DMS153 treated with DMSO at 0.1 percent for 48 hours (cell line): ENCODE data around the gene CELSR3.
A peak's percentile ranks its signal among the peaks of the same experiment; 100 is the strongest.

Experiments used
- DNase-seq: peaks from one replicate; lab custom pipeline; 2025; ENCODE audit not compliant: unreplicated experiment; lab: John Stamatoyannopoulos, UW

CELSR3 gene

DNA sequence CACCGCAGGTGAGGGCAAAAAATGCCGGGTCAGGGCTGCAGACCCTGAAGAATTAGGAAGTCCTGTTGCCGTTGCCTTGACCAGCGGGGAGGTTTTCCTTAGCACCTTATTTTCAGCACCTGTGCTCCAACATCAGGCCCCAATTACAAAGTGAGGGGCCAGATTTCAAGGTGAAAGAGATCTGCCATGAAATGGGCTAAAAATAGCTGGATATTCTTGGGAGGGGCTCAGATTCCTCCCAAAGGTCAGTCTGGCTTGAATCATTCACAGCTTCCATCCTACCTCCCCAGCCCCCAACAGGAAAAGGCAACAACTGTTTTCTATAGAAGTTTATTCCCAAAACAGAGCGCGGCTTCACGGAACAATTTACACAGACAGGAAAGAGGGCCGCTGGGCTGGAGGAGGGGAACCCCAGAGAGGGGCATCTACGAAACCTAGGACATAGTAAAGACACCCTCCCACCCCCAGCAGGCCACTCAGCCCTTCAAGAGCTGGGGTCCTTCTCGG, 26.5 kb downstream of the CELSR3 start:
- DNase-seq: no peak

DNA sequence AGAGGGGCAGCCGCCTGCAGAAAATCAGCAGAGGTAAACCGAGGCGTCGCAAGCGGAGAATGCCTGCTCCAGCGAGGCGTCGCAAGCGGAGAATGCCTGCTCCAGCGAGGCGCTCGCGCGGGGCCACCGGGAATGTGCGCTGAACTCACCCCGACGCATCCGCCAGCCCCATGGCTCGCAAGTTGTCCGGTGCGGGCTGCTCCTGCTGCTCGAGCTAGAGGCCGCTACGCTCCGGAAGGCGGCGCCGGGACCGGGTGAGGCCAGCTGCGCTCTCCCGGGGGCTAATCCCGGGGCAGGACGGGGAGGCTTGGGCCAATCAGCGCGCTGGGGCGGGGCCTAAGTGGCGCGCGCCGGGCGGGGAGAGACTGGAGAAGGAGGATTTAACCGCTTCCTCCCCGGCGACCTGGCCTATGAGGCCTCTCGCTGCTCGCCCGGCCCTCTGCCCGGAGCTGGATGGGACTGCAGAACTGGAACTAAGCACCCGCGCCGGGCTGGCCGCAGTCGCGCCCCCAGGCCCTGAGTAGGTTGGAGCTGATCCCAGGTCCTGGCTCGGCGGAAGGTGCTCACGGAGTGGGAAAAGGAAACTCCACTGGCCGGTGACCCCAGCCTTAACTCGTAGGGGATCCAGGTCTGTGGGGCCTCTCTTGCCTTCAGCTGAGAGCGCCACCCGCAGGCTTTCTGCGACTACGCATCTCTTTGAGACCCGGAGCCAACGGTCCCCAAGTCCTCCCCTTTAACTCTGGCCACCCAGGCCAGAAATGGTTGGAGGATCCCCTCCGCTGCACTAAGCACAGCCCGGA, 27.3 kb downstream of the CELSR3 start, which contains the start of gene SLC26A6:
SLC26A6 (minus strand) TSS at position 240 of the 800 bp plus-strand sequence; CDS start at position 172, 68 bp downstream.
- DNase-seq: peak; percentile 48

DNA sequence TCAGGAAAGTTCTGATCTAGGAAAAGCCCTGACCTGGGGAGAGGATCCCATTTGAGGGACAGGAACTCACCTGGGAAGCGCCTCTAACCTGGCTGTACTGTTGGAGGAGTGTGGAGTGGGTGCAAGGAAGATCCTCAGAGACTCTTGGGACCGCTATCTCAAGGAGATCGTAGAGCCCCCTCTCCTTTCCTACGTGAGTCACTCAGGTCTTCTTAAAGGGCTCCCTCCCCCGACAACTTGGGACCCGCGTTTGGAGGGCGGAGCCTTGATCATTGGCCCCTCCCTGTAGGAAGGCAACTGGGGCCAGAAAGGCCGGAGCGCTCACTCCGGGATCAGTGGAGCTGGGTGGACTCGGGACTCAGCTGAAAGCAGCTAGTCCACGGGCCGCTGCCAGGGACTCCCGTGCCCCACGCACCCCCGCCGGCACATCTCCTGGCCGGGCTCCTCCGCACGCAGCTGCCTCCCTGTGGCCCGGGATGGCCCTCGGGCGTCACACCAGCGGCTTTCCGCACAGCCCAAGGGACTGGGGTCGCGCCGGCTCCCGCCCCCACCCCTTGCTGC, 27.9 kb downstream of the CELSR3 start:
- no peak for DNase-seq

DNA sequence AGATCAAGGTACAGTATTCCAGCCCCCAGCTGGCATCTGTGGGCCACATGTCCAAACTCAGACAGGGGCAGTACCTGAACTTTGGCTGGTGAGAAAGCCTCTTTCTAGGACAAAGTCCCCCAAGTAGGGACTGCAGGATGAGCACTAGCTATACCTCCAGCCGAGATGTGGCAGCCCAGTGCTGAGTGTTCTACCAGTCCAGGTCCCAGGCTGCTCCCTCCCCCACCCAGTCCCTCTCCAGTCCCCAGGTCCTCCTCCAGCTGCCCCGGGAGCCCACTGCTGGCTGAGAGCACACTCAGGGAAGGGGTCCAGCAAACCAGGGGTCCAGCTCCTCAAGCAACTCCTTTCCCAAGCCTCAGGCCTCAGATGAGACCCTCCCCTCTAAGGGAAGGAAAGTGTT, 28.9 kb downstream of the CELSR3 start:
- no peak for DNase-seq

DNA sequence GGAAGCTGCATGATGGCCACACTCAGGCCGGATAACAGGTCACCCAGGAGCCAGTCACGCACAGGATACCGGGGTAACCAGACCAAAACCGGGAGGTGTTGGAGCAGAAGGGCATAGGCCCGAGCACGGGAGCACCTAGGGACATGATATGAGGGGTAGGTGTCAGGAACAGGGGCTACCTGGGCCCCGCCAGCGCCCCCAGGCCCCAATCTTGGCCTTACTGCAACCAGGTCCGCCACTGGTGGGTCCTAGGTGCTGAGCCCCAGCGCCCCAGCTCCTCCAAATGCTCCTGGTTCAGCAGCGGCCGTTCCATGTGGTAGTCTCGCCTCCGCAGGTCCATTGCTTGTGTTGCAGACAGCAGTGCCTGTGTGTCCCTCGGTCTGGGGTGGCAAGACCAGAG, 29.4 kb downstream of the CELSR3 start:
- DNase-seq: no peak

DNA sequence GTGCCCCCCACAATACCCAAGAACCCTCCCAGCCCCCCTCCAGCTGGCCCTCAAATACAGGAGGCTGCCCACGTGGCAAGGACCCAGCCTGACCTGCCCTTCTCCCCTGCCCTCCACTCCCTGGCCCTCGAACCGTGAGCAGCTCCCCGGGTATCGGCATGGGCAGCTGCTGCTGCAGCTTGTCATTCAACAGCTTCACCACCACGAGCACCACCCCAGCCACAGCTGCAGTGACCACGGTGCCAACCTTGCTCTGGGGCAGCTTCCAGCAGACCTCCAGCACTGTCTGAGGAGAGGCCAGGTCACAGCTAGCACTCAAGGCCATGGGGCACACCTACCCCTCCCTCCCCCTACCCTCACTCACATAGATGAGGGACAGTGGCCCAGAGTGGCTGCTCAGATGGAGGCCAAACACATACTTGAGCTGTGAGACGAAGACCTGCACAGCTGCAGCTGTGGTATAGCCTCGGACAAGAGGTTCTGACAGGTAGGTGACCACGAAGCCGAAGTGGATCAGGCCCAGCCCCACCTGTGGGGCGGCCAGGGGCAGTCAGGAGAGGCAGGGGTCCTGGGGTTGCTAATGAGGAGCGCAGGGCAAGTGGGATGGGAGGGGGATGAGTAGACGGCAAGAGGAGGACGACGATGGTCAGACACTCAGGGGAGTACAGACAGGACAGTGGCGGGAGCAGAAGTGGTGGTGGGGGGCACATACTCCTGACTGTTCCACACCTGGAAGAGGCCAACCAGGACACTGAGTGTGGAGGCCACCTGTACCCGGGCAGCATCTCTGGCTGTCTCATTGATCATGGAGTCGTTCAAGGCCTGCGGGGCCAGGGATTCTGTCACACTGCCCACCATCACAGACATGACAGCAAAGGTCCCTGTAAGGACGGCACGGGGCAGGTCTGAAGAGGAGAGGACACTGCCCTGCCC, 30.9 kb downstream of the CELSR3 start:
- no peak for DNase-seq

DNA sequence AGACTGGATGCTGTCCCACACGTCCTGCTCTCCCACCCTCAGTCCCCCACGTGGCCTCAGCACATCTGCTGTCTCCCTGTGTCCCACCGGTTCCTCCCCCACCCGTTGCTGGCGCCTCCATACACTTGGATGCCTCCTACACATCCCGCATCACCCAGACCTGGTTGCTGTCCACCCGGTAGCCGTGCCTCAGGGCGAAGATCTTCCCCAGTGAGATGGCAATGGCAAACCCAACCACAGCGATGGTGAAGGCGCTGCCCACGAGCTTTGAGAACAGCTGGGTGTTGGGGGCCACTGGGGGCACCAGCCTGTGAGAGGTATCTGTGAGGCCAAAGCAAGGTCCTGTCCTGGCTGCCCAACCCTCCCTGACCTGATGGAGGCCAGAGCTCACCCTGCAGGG, 31.9 kb downstream of the CELSR3 start:
- DNase-seq: no peak

DNA sequence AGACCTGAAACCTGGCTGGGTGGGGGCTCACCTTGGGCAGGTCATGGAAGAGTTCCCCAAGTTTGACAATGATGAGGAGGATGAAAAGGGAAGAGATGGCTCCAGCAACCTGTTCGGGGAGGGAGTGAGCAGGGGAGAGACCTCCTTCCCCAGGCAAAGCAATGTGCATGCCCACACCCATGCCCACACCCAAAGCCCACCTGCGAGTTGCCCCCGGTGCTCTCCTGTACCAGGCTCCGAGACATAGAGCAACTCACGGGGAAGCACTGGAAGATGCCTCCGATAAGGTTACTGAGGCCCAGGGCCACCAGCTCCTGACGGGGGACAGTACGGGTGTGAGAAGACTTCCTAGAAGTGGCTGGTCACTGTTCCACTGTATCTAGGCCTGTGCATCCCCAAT, 32.3 kb downstream of the CELSR3 start:
- no peak for DNase-seq

DNA sequence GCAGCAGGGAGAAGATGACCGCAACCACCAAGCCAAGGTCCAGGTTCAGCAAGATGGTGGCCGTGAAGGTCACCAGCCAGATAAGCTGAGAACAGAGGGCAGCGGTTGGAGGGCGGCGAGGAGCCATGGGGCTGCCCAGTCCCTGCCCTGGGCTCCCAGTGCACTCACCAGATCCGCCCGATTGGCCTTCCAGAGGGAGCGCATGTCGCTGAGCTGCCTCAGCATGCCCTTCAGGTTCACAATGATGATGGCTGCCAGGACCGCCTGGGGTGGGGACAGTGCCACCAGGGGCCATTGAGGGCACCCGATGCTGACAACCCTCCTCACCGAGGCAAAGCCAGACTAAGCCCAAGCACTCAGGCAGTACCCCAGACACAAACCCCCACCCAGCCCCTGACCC, 32.8 kb downstream of the CELSR3 start:
- DNase-seq: no peak

DNA sequence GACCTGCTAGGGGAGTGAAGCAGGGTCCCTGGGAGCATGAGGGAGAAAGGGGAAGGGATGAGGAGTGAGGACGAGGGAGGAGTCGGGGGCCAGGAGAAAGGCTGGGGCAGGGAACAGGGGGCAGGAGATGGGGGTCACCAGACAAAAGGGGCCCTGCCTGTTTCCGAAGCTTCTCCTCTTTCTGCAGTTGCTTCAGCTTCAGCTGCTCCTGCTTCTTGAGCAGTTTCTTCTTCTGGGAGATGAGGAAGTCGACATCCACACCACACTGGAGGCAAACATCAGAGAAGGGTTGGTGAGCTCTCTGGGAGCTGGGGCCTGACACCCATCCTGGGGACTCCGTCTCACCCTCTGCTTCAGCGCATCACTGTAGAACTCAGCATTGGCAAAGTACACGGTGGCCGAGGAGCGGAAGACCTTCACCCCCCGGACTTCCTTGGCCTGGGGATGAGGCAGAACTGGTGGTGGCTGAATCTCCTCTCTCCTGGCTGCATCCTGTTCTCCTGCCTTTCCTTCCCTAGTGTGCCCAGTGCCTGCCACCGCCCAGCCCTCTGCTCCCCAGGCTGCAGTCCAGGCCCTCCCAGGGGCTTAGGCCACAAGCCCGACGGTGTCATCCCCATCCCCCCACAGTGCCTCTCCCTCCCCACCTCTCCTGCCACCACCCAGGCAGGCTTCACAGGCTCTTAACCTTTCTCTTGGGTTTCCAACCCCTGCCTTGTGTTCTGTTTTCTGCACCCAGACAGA, 34.2 kb downstream of the CELSR3 start:
- no peak for DNase-seq

DNA sequence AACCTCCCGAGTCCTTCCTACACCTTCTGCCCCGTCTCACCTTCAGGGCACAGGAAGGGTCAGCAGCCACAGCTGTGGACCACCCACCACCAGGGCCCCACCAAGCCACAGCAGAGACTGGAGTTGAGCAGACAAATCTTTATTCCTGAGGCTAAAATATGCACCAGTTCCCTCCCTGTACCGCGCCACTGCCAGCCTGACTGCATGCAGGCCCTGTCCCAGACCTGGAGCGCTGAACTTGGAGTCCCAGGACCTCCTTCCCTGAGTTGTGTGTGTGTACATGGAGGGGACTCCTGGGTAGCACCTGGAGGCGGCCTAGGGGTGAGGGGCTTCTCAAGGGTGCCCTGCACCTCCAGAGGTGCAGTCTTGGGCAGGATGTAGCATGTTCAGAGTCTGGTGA, 37.1 kb downstream of the CELSR3 start:
- DNase-seq: no peak

DNA sequence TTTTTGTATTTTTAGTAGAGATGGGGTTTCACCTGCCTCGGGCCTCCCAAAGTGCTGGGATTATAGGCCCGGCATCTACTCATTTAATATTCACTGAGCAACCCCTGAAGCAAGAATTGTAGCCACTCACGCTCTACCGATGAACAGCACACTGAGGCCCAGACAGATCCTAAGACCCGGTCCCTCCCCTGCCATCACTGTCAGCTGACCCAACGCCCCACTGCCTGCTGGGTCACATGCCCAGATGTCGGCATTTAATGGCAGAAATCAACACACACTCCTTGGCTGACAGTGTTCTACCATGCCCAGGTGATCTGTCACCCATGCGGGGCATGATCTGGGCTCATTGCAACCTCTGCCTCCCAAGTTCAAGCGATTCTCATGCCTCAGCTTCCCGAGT, 37.9 kb downstream of the CELSR3 start:
- DNase-seq: no peak

DNA sequence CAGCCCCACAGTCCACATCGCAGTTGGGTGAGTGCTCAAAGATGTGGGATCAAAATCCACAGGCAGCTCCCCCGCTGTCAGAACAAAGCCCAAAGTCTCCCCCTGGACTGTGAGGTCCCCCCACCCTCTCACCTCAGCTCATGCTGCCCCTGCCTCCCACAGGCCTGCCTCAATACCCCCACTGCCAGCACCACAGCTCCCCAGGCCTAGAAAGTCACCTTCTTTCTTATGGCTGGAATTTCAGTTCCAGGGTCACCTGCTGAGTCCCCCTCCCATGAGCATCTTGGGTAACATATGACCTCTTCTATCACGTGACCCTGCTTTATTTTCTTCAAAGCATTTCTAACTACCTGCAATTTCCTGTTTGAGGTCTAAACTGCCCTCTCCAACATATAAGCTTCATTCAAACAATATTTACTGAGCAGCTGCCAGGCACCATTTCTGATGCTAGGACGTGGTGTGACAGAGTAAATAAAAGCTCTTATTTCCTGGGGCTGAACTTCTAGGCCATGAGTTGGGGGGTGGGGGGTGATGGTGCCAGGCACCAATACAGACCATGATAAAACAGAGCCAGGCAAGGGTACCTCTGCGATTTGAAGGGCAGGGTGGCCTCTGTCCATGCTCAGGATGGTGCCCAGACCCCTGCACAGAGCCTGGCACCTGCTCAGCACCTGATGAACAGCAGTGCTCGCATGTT, 38.7 kb downstream of the CELSR3 start:
- peak; percentile 59 for DNase-seq

DNA sequence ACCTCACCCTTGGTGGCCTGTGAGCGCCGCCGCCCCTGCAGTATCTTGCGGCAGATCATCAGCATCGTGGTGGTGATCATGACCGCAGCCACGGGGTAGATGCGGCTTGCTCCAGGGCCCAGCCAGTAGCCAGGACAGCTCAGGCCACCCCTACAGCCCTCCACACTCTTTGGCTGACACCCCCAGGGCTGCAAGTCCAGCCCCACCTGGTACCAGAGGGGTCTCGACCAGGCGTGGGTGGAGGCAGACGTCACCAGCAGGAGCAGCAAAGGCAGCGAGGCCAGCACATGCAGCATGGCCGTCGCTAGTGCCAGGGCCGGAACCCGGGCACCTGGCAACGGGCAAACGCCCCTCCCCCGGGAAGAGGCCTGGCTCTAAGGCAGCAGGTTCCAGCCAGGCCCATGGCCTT, 41.2 kb downstream of the CELSR3 start, which contains the start of gene TMEM89:
TMEM89 (minus strand) TSS at position 309 of the 409 bp plus-strand sequence; CDS start at position 296, 13 bp downstream.
- DNase-seq: no peak

DNA sequence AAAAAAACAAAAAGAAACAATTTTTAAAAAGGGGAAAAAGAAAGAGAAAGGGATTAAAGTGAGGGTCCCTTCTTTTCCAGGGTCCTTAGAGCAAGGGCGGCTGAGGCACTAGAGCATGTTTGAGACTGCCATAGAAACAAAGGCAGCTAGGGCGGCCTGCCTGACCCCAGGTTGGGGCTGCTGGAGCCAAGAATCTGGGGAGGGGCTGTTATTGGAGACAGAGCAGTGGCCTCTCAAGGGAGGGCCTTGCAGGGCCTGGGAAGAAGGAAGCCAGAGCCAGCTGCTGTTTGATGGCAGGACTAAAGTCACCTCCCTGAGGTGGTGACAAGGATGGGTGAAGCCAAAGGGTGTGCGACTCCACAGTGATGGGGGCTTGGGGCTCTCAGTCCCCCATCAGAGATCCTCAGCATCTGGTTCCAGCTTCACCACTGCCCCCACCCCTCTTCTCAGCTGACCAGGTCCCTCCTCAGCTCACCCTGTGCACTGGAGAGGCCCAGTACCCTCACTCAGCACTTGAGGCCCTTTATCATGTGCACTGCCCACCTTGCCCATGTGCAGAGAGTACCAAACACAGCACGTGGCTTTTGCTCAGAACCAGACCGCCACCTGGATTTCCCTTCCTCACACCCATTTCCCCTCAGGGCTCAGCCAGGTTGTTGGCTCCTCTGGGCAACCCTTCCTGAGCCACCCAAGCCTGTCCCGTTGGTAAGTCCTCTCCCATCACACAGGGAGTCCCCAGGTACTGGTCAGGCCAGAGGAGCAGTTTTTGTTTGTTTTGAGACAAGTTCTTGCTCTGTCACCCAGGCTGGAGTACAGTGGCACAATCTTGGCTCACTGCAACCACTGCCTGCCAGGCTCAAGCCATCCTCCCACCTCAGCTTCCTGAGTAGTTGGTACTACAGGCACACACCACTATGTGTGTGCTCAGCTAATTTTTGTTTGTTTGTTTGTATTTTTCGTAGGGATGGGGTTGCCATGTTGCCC, 42.9 kb downstream of the CELSR3 start:
- DNase-seq: no peak

DNA sequence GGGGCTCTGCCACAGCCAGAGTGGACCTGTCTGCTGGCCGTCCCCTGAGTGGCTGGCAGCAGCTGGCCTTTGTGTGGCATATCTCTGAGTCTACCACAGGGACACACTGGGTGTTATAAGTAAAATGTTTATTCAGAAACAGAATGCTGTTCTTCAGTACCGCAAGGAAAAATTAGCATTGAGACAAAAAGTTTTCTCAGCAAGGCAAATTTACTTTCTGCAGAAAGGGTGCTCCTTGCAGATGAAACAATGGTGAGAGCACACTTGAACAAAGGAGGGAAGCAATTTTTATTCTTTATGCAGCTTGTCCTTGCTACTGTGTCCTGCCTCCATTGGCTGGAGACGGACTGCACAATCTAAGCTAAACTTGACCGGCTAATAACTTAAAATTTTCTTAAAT, 45.1 kb downstream of the CELSR3 start:
- no peak for DNase-seq

DNA sequence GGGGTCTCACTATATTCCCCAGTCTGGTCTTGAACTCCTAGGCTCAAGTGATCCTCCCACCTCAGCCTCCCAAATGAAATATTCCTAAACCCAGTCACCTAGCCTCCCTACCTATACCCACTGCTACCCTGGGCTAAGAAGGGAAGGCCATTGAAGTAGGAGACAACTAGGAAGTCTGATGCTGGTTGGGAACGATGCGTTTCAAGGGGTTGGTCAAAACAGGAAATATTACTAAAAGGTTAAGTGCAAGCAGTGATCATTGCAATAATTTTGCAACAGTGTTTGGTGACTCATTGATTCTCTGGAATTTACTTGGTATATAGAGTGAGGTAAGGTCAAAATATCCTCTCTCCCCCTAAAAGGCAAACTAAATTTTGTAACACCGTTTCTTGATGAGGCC, 48.6 kb downstream of the CELSR3 start:
- DNase-seq: no peak

DNA sequence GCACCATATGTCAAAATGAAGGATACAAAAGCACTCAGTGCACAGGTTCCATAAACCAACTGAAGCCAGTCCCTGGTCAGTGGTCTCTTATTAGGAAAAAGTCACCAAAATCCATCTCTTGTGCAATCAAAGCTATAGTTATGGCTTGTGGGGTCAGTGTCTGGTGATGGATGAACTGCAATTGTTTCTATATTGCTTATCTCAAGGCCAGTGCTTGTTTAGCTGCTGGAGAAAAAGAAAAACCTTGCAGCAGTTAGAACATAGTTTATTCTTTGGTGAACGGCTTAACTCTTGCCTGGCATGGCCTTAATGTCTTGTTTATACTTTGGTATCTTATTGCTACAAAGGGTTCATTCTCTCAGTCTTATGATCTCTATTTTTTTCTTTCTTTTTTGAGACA, 50.4 kb downstream of the CELSR3 start:
- DNase-seq: no peak
